AG08395 (cell line): Measurements from ENCODE around the gene SPATS2.
"Not testable (repeated sequence)": the region's sequence is repeated elsewhere in the genome, so short reads cannot be mapped to it uniquely, and the experiment has no call there.

ENCODE experiments used
- DNase-seq: peaks from one replicate; pipeline ENCODE4 v3.0.0; 2012; ENCODE audit warnings: mixed read lengths, low spot score

SPATS2 gene

DNA sequence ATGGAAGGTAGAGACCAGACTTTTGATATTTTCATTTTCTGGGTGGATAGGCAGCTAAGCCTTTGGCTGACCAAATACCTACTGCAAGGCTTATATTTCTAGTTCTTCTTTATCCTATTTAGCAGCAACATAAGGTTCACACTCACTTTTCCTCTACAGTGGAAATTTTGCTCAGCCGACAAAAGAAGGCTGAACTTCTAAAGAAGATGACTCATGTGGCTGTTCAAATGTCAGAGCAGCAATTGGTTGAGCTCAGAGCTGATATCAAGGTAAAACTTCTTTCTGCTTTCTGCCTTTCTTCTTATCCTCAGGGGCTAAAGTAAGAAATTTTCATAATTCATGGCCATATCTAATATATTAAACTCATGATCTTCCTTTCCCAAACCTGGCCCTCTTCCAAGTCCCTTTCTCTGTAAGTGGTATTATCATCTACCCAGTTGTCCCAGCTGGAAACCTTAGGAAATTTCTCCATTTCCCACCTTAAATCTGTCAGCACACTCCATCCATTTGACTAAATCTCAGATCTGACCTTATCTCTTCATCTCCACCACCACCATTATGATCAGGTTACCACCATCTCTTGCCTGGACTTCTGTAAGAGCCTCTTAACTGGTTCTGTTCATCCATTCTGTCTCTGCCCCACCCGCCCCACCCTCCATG is 151.8 kb downstream of the SPATS2 start:
- peak; percentile 48 for DNase-seq

GRCh38 chr12:49519574-49519936 is 152.3 kb downstream of the SPATS2 start:
- no peak for DNase-seq

GRCh38 chr12:49521389-49521788 is 154.1 kb downstream of the SPATS2 start:
- DNase-seq = no peak

- DNase-seq = no peak
Measured at GRCh38 chr12:49524660-49525324, 157.5 kb downstream of the SPATS2 start.

DNA sequence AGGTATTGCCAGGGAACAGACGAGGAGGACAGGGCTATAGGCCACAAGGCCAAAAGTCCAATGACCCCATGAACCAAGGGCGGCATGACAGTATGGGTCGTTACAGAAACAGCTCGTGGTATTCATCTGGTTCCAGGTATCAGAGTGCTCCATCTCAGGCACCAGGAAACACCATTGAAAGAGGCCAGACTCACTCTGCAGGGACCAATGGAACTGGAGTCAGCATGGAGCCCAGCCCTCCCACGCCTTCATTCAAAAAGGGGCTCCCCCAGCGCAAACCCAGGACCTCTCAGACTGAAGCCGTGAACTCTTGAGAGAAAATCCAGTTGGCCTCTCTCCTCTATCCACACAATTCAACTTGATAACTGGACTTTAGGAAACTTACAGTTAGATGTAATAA is 158.7 kb downstream of the SPATS2 start:
- DNase-seq = no peak

GRCh38 chr12:49527361-49528130 is 160.3 kb downstream of the SPATS2 start:
- DNase-seq = no peak

- no peak for DNase-seq
Measured at GRCh38 chr12:49529414-49529813, 162.2 kb downstream of the SPATS2 start.

- DNase-seq = no peak
Measured at GRCh38 chr12:49531745-49532144, 164.5 kb downstream of the SPATS2 start.

DNA sequence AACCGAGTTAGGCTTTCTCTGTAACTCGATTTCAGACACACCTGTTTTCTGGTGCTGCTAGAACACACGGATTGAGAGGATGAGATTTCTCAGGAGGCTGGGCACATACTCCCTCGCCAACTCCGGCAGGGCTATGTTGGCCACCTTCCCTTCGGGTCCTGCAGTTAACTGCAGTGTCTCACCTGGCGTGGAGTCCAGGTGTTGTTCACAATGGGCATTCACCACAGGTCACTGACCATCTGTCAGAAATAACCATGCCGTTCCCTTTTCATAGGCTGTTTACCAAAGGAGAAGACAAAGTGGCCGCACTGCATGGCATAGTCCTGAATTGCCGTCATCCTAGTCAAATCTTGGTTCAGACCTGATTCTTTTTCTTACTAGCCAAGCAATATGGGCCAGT is 166.1 kb downstream of the SPATS2 start:
- no peak for DNase-seq

GRCh38 chr12:49534122-49534521 is 166.9 kb downstream of the SPATS2 start:
- not testable (repeated sequence) for DNase-seq

DNA sequence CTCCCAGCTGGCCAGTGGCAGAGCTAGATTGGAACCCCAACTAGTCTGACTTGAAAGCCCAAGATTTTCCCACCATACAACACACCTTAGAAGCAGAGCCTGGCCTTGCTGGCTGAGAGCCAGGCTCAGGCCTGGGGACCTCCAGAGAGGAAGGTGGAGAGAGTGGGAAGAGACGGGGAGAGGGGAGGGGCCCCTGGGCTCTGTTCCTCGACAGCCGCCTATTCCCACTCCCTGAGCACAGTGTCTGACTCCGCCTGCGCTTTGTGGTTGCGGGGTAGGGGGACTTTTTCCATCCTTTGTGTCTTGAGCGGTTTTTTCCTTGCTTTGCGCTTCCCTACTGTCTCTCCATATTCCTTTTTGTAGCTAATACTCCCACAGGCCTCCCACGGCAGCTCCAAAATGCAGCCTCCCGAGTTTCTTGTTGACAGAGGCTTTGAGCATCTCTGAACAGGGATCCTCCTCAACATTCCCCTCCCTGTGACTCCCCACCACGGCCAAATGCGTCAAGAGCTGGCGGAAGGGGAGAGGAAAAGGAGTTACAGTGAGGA is 167.5 kb downstream of the SPATS2 start:
- no peak for DNase-seq

DNA sequence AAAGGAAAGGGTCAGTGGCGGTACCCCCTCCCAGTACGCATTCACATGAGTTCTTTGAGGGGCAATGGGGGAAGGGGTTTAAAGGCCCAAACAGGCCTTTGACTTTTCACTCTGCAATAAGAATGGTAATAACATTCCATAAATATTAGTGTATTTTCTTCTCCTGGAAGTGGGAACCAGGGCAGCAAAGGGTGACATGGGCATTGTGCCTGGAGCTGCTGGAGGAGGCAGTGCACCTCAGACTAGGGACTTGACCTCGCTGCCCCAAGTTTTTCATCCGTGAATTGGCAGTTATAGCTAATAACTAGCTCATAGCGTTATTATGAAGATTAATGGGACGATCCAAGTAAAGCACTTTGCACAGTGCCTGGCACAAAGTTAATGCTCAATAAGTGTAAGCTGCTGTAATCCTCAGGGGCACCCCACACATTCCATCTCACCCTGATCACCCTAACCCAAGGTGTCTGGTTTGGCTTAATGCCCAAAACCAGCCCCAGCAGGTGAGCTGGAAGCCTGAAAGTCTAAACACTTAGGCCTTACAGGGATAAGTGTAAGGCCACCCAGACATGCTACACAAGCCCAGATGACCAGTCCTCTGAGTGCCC is 168.8 kb downstream of the SPATS2 start:
- no peak for DNase-seq

DNA sequence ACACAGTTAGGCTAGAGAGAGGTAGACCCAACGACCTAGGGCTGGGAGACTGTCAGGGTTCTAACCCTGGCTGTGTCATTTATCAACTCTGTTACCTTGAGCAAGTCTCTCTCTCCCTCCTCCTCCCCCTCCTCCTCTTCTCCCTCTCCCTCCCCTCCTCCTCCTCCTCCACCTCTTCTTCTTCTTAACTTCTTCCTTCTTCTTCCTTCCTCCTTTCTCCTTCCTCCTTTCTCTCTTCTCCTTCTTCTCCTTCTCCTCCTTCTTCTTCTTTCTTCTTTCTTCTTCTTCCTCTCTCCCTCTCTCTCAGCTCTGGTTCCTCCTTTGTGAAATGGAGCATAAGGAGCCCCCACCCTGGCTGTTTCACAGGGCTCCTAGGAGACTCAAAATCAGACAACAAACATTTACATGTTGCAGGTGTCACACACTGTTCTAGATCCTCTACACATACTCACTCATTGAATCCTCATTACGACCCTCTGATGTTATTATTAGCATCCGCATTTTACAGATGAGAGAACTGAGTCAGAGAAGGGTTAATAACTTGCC is 169.3 kb downstream of the SPATS2 start:
- DNase-seq = no peak

- no peak for DNase-seq
Measured at GRCh38 chr12:49537231-49537751, 170.0 kb downstream of the SPATS2 start.

DNA sequence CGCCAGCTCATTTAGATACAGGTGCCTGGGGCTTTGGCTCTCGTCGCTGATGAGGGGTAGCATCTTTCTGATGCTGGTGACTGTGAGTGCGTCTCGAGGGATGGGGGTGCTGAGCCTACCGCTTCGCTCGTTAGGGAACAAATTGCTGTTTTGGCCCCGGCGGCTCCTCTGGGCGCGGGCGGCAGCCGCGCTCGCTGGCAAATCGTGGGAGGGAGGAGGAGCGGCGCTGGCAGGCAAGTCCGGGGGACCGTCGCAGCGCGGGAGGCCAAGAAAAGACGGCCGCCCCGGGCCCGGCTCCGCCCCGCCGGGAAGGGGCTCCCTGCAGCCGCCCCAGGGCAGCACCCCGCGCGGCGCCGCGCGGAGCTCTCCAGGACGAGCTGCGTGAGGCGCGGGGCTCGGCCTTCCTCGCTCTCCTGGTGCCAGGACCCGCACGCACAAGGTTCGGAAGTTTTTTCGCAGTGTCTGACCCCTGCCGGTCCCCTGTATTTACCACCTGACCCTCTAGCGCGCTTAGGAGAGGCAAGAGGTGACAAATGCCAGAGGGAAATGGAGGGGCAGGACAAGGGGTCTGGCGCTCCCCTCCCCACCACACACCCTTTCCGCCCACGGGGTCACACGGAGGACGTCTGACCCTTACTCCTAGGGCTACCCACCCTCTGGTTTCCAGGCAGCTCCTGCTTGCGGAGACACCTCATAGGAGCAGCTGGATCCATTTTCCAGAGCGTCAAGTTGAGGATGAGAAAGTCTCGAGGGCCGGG is 170.7 kb downstream of the SPATS2 start:
- DNase-seq = no peak

DNA sequence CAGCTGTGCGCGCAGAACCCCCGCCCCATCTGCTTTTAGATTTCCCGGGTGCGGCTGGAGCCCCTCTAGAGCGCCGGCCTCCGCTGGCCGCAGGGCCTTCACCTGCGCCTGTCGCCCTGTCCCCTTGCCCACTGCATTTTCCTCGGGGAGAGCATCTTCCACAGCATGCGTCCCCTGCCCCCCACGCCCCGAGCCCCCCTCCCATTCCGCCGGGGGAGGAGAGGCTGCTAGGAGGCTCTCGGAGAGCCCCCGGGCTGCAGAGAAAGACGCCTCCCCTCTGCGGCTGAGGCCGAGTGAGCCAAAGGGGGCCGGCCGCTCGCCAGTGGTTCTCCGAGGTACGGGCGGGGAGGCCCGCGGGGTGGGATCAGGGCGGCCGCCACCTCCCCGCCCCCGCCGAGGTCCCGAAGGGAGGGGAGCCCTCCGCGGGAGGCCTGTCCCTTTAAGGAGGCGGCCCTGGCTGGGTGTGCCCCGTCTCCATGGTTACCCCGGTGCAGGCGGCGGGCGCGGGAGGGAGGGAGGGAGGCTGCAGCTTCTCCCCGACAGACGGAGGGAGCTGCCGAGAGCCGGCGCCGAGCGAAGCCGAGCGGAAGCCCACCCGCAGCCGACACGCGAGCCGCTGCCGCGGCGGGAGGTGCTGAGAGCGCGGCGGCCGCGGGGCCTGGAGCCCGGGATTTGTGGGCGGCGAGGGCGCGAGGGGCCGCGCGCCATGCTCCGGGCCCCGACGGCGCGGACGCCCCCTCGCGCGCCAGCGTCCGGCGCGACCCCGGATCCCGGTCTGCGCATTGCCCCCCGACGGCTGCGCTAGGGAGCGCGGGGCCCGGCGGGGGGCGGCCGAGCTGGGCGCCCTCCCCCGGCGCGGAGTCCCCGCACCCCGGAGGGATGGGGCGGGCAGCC is 171.5 kb downstream of the SPATS2 start, which contains the start of gene KCNH3:
TSS of gene KCNH3 (plus strand) at position 521 of the 894 bp plus-strand sequence. CDS start 387 bp downstream, outside the sequence.
- DNase-seq = peak; percentile 84

DNA sequence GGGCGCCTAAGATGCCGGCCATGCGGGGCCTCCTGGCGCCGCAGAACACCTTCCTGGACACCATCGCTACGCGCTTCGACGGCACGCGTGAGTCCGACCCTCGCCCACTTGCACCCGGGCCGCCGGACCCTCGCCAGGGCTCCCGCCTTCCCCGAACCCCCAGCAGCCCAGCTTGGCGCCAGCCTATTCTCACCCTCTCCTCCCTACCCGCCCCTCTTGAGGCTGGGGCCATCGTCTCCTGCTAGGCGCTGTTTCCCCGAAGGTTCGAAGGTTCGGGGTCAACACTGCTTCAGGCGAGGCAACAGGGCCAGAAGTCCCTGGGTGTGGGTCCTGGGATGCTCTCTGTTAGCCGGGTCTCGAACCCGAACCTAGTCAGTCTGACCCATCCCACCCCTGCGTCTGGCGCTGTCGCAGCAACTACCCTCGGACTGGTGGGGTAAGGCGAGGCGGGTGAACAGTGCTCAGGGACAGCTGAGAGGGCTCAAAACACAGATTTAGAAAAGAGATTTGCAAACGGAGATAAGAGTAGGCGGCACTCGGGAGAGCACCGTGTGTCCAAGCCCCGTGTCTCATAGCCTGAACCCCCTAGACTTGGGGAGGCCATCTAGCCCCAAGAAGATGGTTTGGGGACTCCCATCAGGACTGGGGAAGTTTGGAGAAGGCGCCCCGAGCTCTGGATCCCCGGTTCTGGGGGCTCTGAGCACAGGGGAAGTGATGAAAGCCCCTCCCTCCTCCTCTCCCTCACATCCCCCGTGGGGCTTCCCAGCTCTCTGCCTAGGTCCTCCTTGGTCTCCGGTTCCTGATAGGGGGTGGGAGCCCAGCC is 172.4 kb downstream of the SPATS2 start:
- no peak for DNase-seq

- DNase-seq = no peak
Measured at GRCh38 chr12:49540229-49541139, 173.2 kb downstream of the SPATS2 start.
